Activated CD8-positive, alpha-beta memory T cell treated with anti-CD3 and anti-CD28 coated beads for 48 hours (primary cell): ENCODE data around the gene CIC.
"Not testable (repeated sequence)": the region's sequence is repeated elsewhere in the genome, so short reads cannot be mapped to it uniquely, and the experiment has no call there.

ENCODE experiments used
- DNase-seq, 3 experiments: peaks; one replicate each; pipeline ENCODE4 v3.0.0-alpha.2; 2020; ENCODE audit warnings: low read depth in 2 of 3, low spot score in 2 of 3

Gene CIC

DNA sequence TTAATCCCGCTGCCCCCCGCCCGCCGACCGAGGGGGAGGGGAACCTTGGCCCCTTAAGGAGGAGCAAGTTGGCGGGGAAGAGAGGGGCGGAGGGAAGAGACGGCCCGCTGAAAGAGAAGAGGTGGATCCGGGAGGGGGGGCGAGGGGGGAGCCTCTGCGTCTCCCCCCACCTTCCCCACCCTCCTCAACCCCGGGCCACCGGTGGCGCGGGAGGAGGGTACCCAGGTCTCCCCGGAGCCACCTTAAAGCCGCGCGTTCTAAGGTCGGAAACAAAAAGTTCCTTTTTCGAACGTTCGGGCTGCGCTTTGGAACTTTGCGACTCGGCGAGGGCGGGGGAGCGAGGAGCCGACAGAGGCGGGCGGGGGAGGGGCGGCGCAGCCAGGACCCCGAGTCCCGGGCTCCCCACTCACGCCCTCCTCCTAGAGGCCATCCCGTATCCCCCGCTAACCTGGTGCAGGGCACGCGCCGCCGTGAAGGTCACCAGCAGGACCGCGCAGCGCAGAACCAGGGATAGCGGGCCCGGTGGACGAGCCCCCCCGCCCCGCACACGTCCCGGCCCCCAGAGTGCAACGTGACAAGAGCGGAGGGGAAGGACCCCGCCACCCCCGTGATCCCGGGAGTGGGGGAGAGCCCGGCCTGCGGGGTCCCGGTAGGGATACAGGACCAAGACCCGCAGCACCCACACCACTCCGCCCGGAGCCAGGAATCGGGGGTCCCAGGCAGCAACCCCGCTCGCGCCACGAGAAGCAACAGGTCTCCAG, 14.8 kb upstream of the CIC start:
- DNase-seq = peak in 1 of 3 experiments; percentile 42

DNA sequence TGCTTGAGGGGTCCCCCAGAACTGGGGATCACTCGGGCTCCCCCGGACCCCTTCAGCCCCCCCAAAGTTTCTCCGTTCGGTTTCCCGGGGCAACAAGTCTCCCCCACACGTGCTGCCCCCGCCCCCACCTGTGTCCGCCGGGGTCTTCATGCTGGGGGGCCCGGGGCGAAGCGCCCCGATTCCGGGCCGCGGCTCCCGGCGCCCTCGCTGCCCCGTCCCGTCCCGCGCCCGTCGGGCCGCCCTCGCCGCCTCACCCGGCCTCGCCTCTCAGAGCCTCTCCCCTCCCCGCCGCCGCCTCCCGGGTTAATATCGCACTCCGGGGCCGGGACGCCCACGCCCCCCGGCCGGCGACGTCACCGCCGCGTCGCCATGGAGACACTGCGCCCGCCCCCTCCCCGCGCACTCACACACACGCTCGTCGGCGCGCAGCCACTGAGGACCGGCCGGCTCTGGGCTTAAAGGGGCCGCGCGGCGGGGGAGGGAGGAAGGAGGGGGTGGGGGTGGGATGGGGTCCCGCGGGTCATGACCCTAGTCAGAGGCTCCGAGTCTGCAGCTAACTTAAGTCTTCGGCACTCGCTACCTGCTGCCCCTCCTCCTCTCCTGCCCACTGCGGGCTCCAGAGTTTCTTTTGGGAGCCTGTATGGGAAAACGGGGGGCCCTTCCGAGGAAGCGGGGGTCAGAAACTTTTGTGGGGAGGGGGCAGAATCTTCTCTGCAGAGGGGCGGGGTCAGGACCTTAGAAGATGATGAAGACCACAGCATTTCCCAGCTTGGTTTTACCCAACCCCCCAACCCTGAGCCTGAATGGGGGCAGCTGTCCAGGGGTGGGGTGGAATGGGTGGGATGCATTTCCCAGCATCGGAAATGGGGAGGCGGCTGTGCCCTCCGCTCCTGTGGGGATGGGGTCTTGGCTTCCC, 13.9 kb upstream of the CIC start, which contains the start of gene ERF:
ERF (minus strand) TSS at position 279 of the 916 bp plus-strand sequence; CDS start at position 150, 129 bp downstream.
- DNase-seq = peak; percentile 89 to 94 (median 91)

DNA sequence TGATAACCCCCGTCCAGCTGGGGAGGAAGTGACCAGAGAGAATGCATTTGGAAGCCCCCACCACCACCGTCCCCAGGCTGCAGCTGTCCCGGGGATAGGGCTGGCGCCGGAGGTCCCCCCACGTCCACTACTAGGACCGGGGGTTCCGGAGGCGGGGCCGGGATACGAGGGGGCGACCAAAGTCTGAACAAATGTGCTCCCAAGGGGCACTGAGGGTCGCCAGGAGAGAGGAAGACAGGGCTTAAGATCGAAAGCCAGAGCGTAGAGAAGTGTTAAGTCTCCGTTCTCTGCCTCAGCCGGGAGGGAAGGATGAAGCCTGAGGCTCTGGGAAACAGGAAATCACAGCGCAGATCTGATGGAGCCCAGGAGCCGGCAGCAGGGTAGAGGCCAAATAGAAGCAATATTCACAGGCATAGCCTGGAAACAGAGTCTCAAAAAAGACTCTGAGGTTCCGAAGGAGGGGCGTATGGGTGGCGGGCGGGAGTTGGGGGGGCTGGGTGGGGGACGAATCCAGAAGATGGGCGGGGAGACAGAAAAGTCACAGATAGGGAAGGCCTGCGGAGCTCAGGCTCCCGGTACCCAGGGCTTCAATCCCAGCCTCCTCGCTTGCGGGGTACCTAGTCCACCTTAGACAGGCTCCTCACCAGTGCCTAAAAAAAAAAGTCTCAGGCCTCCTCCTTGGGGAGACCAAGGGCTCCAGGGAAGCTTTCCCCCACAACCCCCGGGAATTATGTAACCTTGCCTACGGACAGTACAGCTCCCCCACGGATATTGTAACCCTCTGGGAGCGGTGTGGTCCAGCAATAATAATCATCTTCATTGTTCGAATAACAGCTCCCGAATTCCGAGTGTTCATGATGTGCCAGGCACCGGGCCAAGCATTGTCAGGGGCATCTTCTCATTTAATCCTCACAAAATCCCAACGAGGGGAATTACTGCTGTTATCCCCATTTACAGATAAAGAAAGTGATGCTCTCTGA, 13.0 kb upstream of the CIC start:
- no peak for DNase-seq

GRCh38 chr19:42257842-42258241, 11.2 kb upstream of the CIC start:
- DNase-seq = not testable (repeated sequence)

DNA sequence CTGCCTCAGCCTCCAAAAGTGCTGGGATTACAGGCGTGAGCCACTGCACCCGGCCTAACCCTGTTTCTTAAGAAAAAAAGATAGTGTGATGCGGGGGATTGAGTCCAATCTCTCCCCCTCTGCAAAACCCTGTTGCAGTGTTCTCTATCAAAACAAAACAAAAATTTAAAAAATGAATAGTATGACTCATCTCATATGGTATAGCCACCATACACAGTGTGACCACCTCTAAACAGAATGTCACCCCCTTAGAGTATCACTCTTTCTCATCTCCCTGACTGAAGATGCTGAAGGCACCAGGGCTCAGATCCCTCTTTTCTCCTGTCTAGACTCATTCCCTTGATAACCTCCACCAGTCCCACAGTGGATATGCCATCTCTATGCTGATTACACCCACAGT, 7.3 kb upstream of the CIC start:
- DNase-seq = no peak

DNA sequence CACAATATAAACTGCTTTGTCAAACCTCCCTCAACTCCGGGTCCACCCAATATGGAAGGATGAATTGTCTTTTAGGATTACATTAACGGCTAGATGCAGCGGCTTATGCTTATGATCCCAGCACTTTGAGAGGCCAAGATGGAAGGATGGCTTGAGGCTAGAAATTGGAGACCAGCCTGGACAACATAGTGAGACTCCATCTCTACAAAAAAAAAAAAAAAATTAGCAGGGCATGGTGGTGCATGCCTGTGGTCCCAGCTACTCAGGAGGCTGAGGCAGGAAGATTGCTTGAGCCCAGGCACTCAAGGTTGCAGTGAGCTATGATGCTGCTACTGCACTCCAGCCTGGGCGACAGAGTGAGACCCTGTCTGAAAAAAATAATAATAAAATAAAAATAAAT, 2.9 kb upstream of the CIC start:
- not testable (repeated sequence) for DNase-seq

- not testable (repeated sequence) for DNase-seq
Observed at GRCh38 chr19:42266928-42267603, 2.0 kb upstream of the CIC start.

DNA sequence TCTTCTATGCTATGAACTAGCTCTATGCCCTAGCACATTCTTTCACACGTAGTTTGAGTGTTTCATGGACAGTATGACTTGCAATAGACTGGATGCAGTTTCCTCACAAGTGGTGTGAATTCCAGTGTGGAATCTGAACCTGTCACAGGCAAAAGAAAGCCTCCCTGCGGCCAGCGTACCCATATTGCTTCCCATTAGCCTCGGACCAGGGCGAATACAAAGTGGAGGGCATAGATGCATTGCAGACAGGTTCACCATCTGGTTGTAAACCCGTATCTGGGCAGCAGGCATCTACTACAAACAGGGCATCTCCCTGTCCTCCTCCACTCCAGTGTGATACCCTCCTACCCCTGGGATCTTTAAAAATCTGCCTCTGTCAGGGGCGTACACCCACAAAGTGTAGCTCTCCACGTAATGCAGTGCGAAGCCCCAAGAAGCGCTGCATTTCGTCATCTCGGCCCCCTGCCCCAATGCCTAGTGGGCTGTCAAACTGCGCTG, 1.4 kb upstream of the CIC start:
- no peak for DNase-seq

- peak; percentile 91 to 96 (median 95) for DNase-seq
Observed at GRCh38 chr19:42268142-42268703, 829 bp upstream of the CIC start.

GRCh38 chr19:42269478-42270345, 660 bp downstream of the CIC start:
- DNase-seq = no peak

DNA sequence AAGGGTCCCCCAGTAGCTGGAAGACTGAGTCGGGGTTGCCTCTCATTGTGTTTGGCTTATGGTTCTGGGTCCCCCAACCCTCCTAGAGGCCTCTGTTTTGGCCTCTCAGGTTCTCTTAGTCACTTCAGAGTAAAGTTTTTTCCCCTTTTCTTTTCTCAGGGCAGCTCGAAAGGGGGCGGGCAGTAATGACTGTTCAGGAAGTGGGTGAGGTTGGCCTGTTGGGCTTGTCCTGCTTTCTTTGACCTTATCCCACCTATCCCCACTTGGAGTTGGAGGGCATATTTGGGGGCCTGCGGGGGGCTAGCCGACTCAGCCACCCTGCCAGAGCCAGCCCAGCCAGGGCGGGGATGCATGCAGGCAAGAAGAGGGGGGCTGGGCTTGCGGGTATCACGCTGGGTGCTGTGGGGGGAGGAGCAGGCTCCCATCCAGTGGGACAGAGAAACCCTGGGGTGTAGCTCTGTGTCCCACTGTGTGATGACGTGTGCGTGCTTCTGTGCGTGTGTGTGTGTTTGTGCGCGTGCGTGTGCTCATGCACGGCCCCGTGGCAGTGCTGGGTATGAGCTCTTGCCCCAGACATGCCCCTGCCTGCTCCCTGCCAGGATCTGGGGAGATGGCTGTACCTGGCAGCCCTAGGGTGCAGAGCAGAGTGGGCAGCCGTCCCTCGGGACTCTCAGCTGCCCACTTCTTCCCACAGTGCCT, 1.4 kb downstream of the CIC start:
- DNase-seq = no peak

GRCh38 chr19:42271045-42271419, 2.0 kb downstream of the CIC start:
- no peak for DNase-seq

DNA sequence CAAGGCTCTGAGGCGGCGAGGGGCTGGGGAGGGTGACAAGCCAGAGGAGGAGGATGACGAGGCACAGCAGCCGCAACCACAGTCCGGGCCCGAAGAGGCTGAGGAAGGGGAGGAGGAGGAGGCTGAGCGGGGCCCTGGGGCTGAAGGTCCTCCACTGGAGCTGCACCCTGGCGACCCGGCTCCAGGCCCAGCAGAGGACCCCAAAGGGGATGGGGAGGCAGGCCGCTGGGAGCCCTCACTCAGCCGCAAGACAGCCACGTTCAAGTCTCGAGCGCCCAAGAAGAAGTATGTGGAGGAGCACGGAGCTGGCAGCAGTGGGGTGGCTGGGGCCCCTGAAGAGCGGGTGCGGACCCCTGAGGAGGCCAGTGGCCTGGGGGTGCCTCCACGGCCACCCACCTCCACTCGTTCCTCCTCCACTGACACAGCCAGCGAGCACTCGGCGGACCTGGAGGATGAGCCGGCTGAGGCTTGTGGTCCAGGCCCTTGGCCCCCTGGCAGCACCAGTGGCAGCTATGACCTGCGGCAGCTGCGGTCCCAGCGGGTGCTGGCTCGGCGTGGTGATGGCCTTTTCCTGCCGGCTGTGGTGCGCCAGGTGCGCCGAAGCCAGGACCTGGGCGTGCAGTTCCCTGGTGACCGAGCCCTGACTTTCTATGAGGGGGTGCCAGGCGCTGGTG, 2.9 kb downstream of the CIC start:
- DNase-seq = no peak

DNA sequence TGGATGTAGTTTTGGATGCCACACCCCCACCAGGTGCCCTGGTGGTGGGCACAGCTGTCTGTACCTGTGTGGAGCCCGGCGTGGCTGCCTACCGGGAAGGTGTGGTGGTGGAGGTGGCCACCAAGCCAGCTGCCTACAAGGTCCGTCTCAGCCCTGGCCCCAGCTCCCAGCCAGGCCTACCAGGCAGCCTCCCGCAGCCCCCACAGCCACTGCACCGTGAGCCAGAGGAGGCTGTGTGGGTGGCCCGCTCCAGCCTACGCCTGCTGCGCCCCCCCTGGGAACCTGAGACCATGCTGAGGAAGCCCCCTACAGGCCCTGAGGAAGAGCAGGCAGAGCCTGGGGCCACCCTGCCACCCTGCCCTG, 3.5 kb downstream of the CIC start:
- no peak for DNase-seq

GRCh38 chr19:42272989-42273406, 3.9 kb downstream of the CIC start:
- DNase-seq = no peak

- no peak for DNase-seq
Observed at GRCh38 chr19:42273407-42274064, 4.5 kb downstream of the CIC start.

- no peak for DNase-seq
Observed at GRCh38 chr19:42274065-42274682, 5.1 kb downstream of the CIC start.
